Colon (tissue), 2 donors: Measurements from ENCODE around the gene ZNF511.
"Not testable (repeated sequence)": the region's sequence is repeated elsewhere in the genome, so short reads cannot be mapped to it uniquely, and the experiment has no call there.

Experiments used
- FAIRE-seq: peaks from 2 replicates; lab custom pipeline; 2012; peaks lifted over from hg19 to GRCh38; lab: Jason Lieb, UNC
- donor health status: control.
- donor health status: control.

ZNF511 gene

GRCh38 chr10:133308421-133309099 lies at the start of gene ZNF511, which contains the start of gene TUBGCP2:
Gene ZNF511, plus strand, starts transcription at chr10:133308914. Its CDS starts 30 bp downstream, at chr10:133308944.
Gene TUBGCP2, minus strand, starts transcription at chr10:133308872. Its CDS starts 5,931 bp downstream, at chr10:133302941.
- no peak for FAIRE-seq

GRCh38 chr10:133259602-133259989 lies 49.1 kb upstream of the ZNF511 start:
- FAIRE-seq, result no peak

- no peak for FAIRE-seq
Observed at GRCh38 chr10:133260895-133261725, 47.6 kb upstream of the ZNF511 start.

- no peak for FAIRE-seq
Observed at GRCh38 chr10:133261726-133262325, 46.9 kb upstream of the ZNF511 start.

- FAIRE-seq, result no peak
Observed at GRCh38 chr10:133262696-133263095, 46.0 kb upstream of the ZNF511 start.

- FAIRE-seq, result no peak
Observed at GRCh38 chr10:133263674-133264073, 45.0 kb upstream of the ZNF511 start.

- FAIRE-seq, result no peak
Observed at GRCh38 chr10:133264461-133264860, 44.3 kb upstream of the ZNF511 start.

- FAIRE-seq, result not testable (repeated sequence)
Observed at GRCh38 chr10:133265052-133265451, 43.7 kb upstream of the ZNF511 start.

- no peak for FAIRE-seq
Observed at GRCh38 chr10:133266056-133266795, 42.5 kb upstream of the ZNF511 start.

- no peak for FAIRE-seq
Observed at GRCh38 chr10:133267293-133267692, 41.4 kb upstream of the ZNF511 start.

GRCh38 chr10:133267829-133268228 lies 40.9 kb upstream of the ZNF511 start:
- FAIRE-seq, result no peak

- no peak for FAIRE-seq
Observed at GRCh38 chr10:133268532-133268931, 40.2 kb upstream of the ZNF511 start.

GRCh38 chr10:133269367-133269766 lies 39.3 kb upstream of the ZNF511 start:
- no peak for FAIRE-seq

GRCh38 chr10:133270204-133270603 lies 38.5 kb upstream of the ZNF511 start:
- FAIRE-seq, result no peak

- FAIRE-seq, result no peak
Observed at GRCh38 chr10:133270773-133271297, 37.9 kb upstream of the ZNF511 start.

- FAIRE-seq, result no peak
Observed at GRCh38 chr10:133271521-133272300, 37.0 kb upstream of the ZNF511 start.

GRCh38 chr10:133272301-133272963 lies 36.3 kb upstream of the ZNF511 start:
- FAIRE-seq, result no peak

- FAIRE-seq, result no peak
Observed at GRCh38 chr10:133272964-133273420, 35.7 kb upstream of the ZNF511 start.

GRCh38 chr10:133273534-133274143 lies 35.1 kb upstream of the ZNF511 start:
- FAIRE-seq, result no peak
